Loucy (cell line): ENCODE measurements around the gene SHC4.

Experiments
- CTCF ChIP-seq: fragments of 200-600 bp; sonication (generic); conservative IDR thresholded peaks from 2 replicates; pipeline ENCODE4 v1.5.1; 2014; ENCODE audit warnings: mild to moderate bottlenecking, antibody characterized with exemption, low read length
- EZH2phosphoT487 ChIP-seq: fragments of 200-600 bp; IDR thresholded peaks from 2 replicates; pipeline ENCODE4 v1.6.1; 2018; ENCODE audit warnings: antibody characterized with exemption, mild to moderate bottlenecking, moderate library complexity, borderline replicate concordance

- TF ChIP-seq CTCF (no peak), EZH2phosphoT487 (no peak)
Measured at GRCh38 chr15:48872632-48873031, 91.1 kb downstream of the SHC4 start.
